H9 (cell line): ENCODE measurements around the gene LMF1. TPM values are rescaled to one million over a fixed set of nuclear protein-coding genes. Genes with fewer than 3 reads are reported as not detected.

Source experiments
- DNase-seq: peaks from one replicate; pipeline ENCODE4 v3.0.0-alpha.2; 2017
- H2AFZ ChIP-seq: one replicate; pipeline ENCODE4 v1.6.1; 2013; ENCODE audit warnings: mild to moderate bottlenecking, low read length, control low read depth, moderate library complexity
- H2AK5ac ChIP-seq: 2 replicates; pipeline ENCODE4 v1.6.1; 2013; ENCODE audit warnings: low read length, control low read depth, mixed read lengths; ENCODE audit not compliant: insufficient read length
- H2BK120ac ChIP-seq: one replicate; pipeline ENCODE4 v1.6.1; 2013; ENCODE audit warnings: low read depth, mild to moderate bottlenecking, low read length, control low read depth, inconsistent platforms; ENCODE audit not compliant: poor library complexity, severe bottlenecking
- H2BK12ac ChIP-seq: 2 replicates; pipeline ENCODE4 v1.6.1; 2013; ENCODE audit warnings: low read length, control low read depth, mixed read lengths, low read depth; ENCODE audit not compliant: insufficient read length
- H2BK15ac ChIP-seq: 2 replicates; pipeline ENCODE4 v1.6.1; 2013; ENCODE audit warnings: low read depth, low read length, control low read depth
- H2BK20ac ChIP-seq: one replicate; pipeline ENCODE4 v1.6.1; 2013; ENCODE audit warnings: low read depth, mild to moderate bottlenecking, low read length, control low read depth, inconsistent platforms; ENCODE audit not compliant: poor library complexity, severe bottlenecking
- H2BK5ac ChIP-seq: 2 replicates; pipeline ENCODE4 v1.6.1; 2013; ENCODE audit warnings: low read length, control low read depth, mixed read lengths; ENCODE audit not compliant: insufficient read length
- H3K14ac ChIP-seq: 2 replicates; pipeline ENCODE4 v1.6.1; 2013; ENCODE audit warnings: low read length, control low read depth; ENCODE audit not compliant: insufficient read depth
- H3K18ac ChIP-seq: 2 replicates; pipeline ENCODE4 v1.6.1; 2013; ENCODE audit warnings: low read depth, mild to moderate bottlenecking, mixed read lengths, low read length, control low read depth; ENCODE audit not compliant: insufficient read length
- H3K23ac ChIP-seq: 2 replicates; pipeline ENCODE4 v1.6.1; 2013; ENCODE audit warnings: low read length, control low read depth, mixed read lengths, low read depth; ENCODE audit not compliant: insufficient read length
- H3K23me2 ChIP-seq: 2 replicates; pipeline ENCODE4 v1.6.1; 2013; ENCODE audit warnings: low read depth, mild to moderate bottlenecking, mixed read lengths, low read length, control low read depth; ENCODE audit not compliant: insufficient read length, poor library complexity, severe bottlenecking
- H3K27ac ChIP-seq: 2 replicates; pipeline ENCODE4 v1.5.1; 2013; ENCODE audit warnings: low read length, control low read depth, mixed read lengths, low read depth; ENCODE audit not compliant: insufficient read length
- H3K27me3 ChIP-seq: 2 replicates; pipeline ENCODE4 v1.6.1; 2013; ENCODE audit warnings: low read length, control low read depth, inconsistent platforms; ENCODE audit not compliant: insufficient read depth
- H3K4ac ChIP-seq: 2 replicates; pipeline ENCODE4 v1.6.1; 2013; ENCODE audit warnings: low read depth, mild to moderate bottlenecking, control low read depth, inconsistent platforms, low read length, moderate library complexity
- H3K4me1 ChIP-seq: 2 replicates; pipeline ENCODE4 v1.6.1; 2013; ENCODE audit warnings: low read length, control low read depth, inconsistent platforms; ENCODE audit not compliant: insufficient read depth
- H3K4me2 ChIP-seq: 2 replicates; pipeline ENCODE4 v1.6.1; 2013; ENCODE audit warnings: low read length, control low read depth, mixed read lengths; ENCODE audit not compliant: insufficient read length, insufficient read depth
- H3K56ac ChIP-seq: 2 replicates; pipeline ENCODE4 v1.6.1; 2013; ENCODE audit warnings: low read depth, mild to moderate bottlenecking, mixed read lengths, low read length, control low read depth; ENCODE audit not compliant: insufficient read length
- H3K79me1 ChIP-seq: 2 replicates; pipeline ENCODE4 v1.6.1; 2013; ENCODE audit warnings: low read depth, mild to moderate bottlenecking, moderate library complexity, low read length, control low read depth, inconsistent platforms; ENCODE audit not compliant: insufficient read depth, poor library complexity, severe bottlenecking
- H3K79me2 ChIP-seq: 2 replicates; pipeline ENCODE4 v1.6.1; 2013; ENCODE audit warnings: low read length, control low read depth, inconsistent platforms; ENCODE audit not compliant: insufficient read depth
- H3K9ac ChIP-seq: 2 replicates; pipeline ENCODE4 v1.6.1; 2013; ENCODE audit warnings: low read length, control low read depth, mixed read lengths; ENCODE audit not compliant: insufficient read length; ENCODE audit errors: extremely low read depth
- H3K9me3 ChIP-seq: one replicate; pipeline ENCODE4 v1.6.1; 2013; ENCODE audit warnings: low read depth, low read length, inconsistent platforms; ENCODE audit not compliant: control insufficient read depth
- H3T11ph ChIP-seq: one replicate; pipeline ENCODE4 v1.6.1; 2013; ENCODE audit warnings: mild to moderate bottlenecking, low read length, control low read depth, inconsistent platforms
- H4K20me1 ChIP-seq: one replicate; pipeline ENCODE4 v1.6.1; 2013; ENCODE audit not compliant: control insufficient read depth, insufficient read length, insufficient read depth
- H4K5ac ChIP-seq: 2 replicates; pipeline ENCODE4 v1.6.1; 2013; ENCODE audit warnings: low read depth, mild to moderate bottlenecking, mixed read lengths, low read length, control low read depth; ENCODE audit not compliant: insufficient read length
- H4K8ac ChIP-seq: replicated peaks from 2 replicates; pipeline ENCODE4 v1.6.1; 2013; ENCODE audit warnings: low read length, control low read depth, mixed read lengths, low read depth; ENCODE audit not compliant: insufficient read length
- H4K91ac ChIP-seq: 2 replicates; pipeline ENCODE4 v1.6.1; 2013; ENCODE audit warnings: low read depth, mild to moderate bottlenecking, moderate library complexity, mixed read lengths, low read length, control low read depth; ENCODE audit not compliant: insufficient read length
- H3K27ac Mint-ChIP-seq, 3 experiments: 2 replicates in 2 of 3; 3 replicates in 1 of 3; pipeline ENCODE4 v1.8.0; 2020 to 2021; ENCODE audit warnings: mixed read lengths in 3 of 3, mild to moderate bottlenecking in 1 of 3, moderate library complexity in 1 of 3
- H3K27me3 Mint-ChIP-seq: 2 replicates; pipeline ENCODE4 v1.8.0; 2021; ENCODE audit warnings: low read depth, mild to moderate bottlenecking, moderate library complexity, mixed read lengths
- H3K36me3 Mint-ChIP-seq, 3 experiments: 2 replicates in 2 of 3; 3 replicates in 1 of 3; pipeline ENCODE4 v1.8.0; 2020 to 2021; ENCODE audit warnings: low read depth in 3 of 3, mixed read lengths in 3 of 3; ENCODE audit not compliant: insufficient read depth in 1 of 3
- H3K4me1 Mint-ChIP-seq, 2 experiments: 2 replicates each; pipeline ENCODE4 v1.8.0; 2020; ENCODE audit warnings: mixed read lengths in 2 of 2
- H3K4me3 Mint-ChIP-seq, 2 experiments: 2 replicates in 1 of 2; 3 replicates in 1 of 2; pipeline ENCODE4 v1.8.0; 2020 to 2021; ENCODE audit warnings: mild to moderate bottlenecking in 2 of 2, mixed read lengths in 2 of 2, moderate library complexity in 1 of 2
- H3K9me3 Mint-ChIP-seq, 2 experiments: 2 replicates in 1 of 2; 3 replicates in 1 of 2; pipeline ENCODE4 v1.8.0; 2020; ENCODE audit warnings: mild to moderate bottlenecking in 2 of 2, mixed read lengths in 2 of 2, moderate library complexity in 1 of 2
- WGBS: extraction: QIAGEN DNeasy Blood & Tissue Kit; methylation state at CpG from one replicate; pipeline ENCODE4 v1.1.7; 2013; ENCODE audit warnings: missing lambda C conversion rate, low lambda C conversion rate, mixed read lengths; ENCODE audit not compliant: insufficient read length; ENCODE audit errors: extremely low coverage; 5-methylcytosine and 5-hydroxymethylcytosine counted together
- total RNA-seq: library from RNA; stranded (reverse); gene quantifications from 2 replicates; pipeline ENCODE4 v1.2.1, GENCODE V29; 2021
- TF ChIP-seq, protein P1 (sequence below): fragments of 200-600 bp; sonication (generic); conservative IDR thresholded peaks from 3 replicates; pipeline ENCODE4 v1.8.0; 2021; ENCODE audit warnings: antibody characterized with exemption, mild to moderate bottlenecking

The LMF1 gene
- total RNA-seq, 1 experiment from 2014 or later, result 7.1 TPM

DNA sequence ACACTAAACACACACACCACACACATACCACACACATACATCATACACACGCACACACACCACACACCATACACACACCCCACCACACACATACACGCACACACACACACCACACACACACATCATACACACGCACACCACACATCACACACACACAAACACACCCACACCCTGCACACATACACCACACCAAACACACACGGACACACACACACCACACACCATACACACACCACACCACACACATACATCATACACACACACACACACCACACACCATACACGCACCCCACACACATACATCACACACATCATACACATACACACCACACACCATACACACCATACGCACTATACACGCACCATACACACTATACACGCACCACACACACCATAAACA, 7.1 kb upstream of the LMF1 start:
- H4K8ac ChIP-seq, result no peak overlapping the region
- H3K56ac ChIP-seq, result no peak overlapping the region
- peaks cover 2% of the 10 kb centered on the region for H3K23me2 ChIP-seq
- H2BK15ac ChIP-seq, result no peak overlapping the region
- H3K79me2 ChIP-seq, result no peaks in the 10 kb centered on the region
- peaks cover 0 to 2% (median 0%) of the 10 kb centered on the region in 3 experiments; a peak in 2 of 7 replicates for H3K36me3 Mint-ChIP-seq
- DNase-seq, result no peak
- H4K5ac ChIP-seq, result no peak overlapping the region
- no peak overlapping the region for H3K4me3 Mint-ChIP-seq
- no peak overlapping the region for H3K4ac ChIP-seq
- no peaks in the 10 kb centered on the region for H3K9me3 ChIP-seq
- H3T11ph ChIP-seq, result no peak overlapping the region
- TF ChIP-seq, protein P1, sequence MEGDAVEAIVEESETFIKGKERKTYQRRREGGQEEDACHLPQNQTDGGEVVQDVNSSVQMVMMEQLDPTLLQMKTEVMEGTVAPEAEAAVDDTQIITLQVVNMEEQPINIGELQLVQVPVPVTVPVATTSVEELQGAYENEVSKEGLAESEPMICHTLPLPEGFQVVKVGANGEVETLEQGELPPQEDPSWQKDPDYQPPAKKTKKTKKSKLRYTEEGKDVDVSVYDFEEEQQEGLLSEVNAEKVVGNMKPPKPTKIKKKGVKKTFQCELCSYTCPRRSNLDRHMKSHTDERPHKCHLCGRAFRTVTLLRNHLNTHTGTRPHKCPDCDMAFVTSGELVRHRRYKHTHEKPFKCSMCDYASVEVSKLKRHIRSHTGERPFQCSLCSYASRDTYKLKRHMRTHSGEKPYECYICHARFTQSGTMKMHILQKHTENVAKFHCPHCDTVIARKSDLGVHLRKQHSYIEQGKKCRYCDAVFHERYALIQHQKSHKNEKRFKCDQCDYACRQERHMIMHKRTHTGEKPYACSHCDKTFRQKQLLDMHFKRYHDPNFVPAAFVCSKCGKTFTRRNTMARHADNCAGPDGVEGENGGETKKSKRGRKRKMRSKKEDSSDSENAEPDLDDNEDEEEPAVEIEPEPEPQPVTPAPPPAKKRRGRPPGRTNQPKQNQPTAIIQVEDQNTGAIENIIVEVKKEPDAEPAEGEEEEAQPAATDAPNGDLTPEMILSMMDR, result no peak
- no peak overlapping the region for H2BK5ac ChIP-seq
- H3K79me1 ChIP-seq, result no peaks in the 10 kb centered on the region
- no peak overlapping the region for H3K9ac ChIP-seq
- H2AFZ ChIP-seq, result no peak overlapping the region
- no peak overlapping the region for H3K23ac ChIP-seq
- no peak overlapping the region for H3K14ac ChIP-seq
- H3K4me1 Mint-ChIP-seq, result peaks cover 3 to 14% of the 10 kb centered on the region in 2 experiments; a peak in 3 of 4 replicates
- H4K20me1 ChIP-seq, result no peaks in the 10 kb centered on the region
- no peak overlapping the region for H3K18ac ChIP-seq
- H2BK12ac ChIP-seq, result no peak overlapping the region
- H3K27ac ChIP-seq, result no peak overlapping the region
- H3K27ac Mint-ChIP-seq, result no peak overlapping the region; a peak in 1 of 7 replicates
- H3K4me2 ChIP-seq, result no peak overlapping the region
- WGBS, result 81% methylated on average over 6 of the region's 8 CpGs
- no peak overlapping the region for H4K91ac ChIP-seq
- peaks cover 50% of the 10 kb centered on the region for H3K27me3 Mint-ChIP-seq
- H3K4me1 ChIP-seq, result no peaks in the 10 kb centered on the region
- H2BK120ac ChIP-seq, result no peak overlapping the region
- H3K9me3 Mint-ChIP-seq, result no peaks in the 10 kb centered on the region
- H2BK20ac ChIP-seq, result no peak overlapping the region
- H2AK5ac ChIP-seq, result no peak overlapping the region
- H3K27me3 ChIP-seq, result peaks cover 13% of the 10 kb centered on the region; the same call in 1 of the 2 replicates
